ENCODE measurements around the gene LPIN1. TPM values are rescaled to one million over a fixed set of nuclear protein-coding genes. Genes with fewer than 3 reads are reported as not detected.

The LPIN1 gene
- total and polyA plus RNA-seq, 12 donors, result 18.9 to 61.0 (median 34.4) TPM

- Histone ChIP-seq H3K9me3 (peaks cover 0 to 8% (median 0%) of the 10 kb centered on the region in 11 donors), H3K4me3 (no peak overlapping the region), H3K27ac (no peak overlapping the region), H3K27me3 (no peaks in the 10 kb centered on the region), H3K36me3 (no peaks in the 10 kb centered on the region), H3K4me1 (peaks cover 0 to 20% (median 0%) of the 10 kb centered on the region in 9 donors)
- no peak for ATAC-seq
- no peak for DNase-seq
- no peak for TF ChIP-seq CTCF (IDR thresholded peaks at IDR 0.05)
- intact Hi-C loops (cut with DNase I), result no loop called here
- 97% methylated on average over 4 of the region's 4 CpGs for WGBS, 2 donors
Measured at GRCh38 chr2:11871421-11871820, 125.0 kb downstream of the LPIN1 start.

GRCh38 chr2:11872247-11872947, 126.0 kb downstream of the LPIN1 start:
- Histone ChIP-seq H3K27me3 (no peaks in the 10 kb centered on the region), H3K36me3 (no peaks in the 10 kb centered on the region), H3K4me1 (peaks cover 0 to 20% (median 0%) of the 10 kb centered on the region in 9 donors), H3K4me3 (no peak overlapping the region), H3K27ac (no peak overlapping the region), H3K9me3 (peaks cover 0 to 8% (median 0%) of the 10 kb centered on the region in 11 donors)
- DNase-seq (no peak), ATAC-seq (no peak)
- intact Hi-C loops (cut with DNase I), result no loop called here
- no peak for TF ChIP-seq CTCF (IDR thresholded peaks at IDR 0.05)
- 56 to 64% methylated on average over 5 of the region's 5 CpGs for WGBS, 2 donors

- no peak overlapping the region for H3K4me3 ChIP-seq
- no peak overlapping the region for H3K27ac ChIP-seq
- no peak for TF ChIP-seq CTCF (IDR thresholded peaks at IDR 0.05)
- DNase-seq (no peak), ATAC-seq (no peak)
- no peaks in the 10 kb centered on the region for H3K27me3 ChIP-seq
- H3K9me3 ChIP-seq, result peaks cover 0 to 3% (median 0%) of the 10 kb centered on the region in 11 donors
- H3K36me3 ChIP-seq, result no peaks in the 10 kb centered on the region
- intact Hi-C loops (cut with DNase I), result no loop called here
- peaks cover 0 to 20% (median 0%) of the 10 kb centered on the region in 9 donors for H3K4me1 ChIP-seq
- WGBS, 2 donors, result 95 to 97% methylated on average over 2 of the region's 2 CpGs
Measured at GRCh38 chr2:11872948-11873269, 126.5 kb downstream of the LPIN1 start.

GRCh38 chr2:11873356-11874154, 127.1 kb downstream of the LPIN1 start:
- TF ChIP-seq CTCF (IDR thresholded peaks at IDR 0.05), result no peak
- H3K27ac ChIP-seq, result no peak overlapping the region
- 87% methylated on average over 11 of the region's 11 CpGs for WGBS, 2 donors
- DNase-seq (no peak), ATAC-seq (no peak)
- H3K4me3 ChIP-seq, result no peak overlapping the region
- no peaks in the 10 kb centered on the region for H3K9me3 ChIP-seq
- H3K27me3 ChIP-seq, result no peaks in the 10 kb centered on the region
- peaks cover 0 to 20% (median 0%) of the 10 kb centered on the region in 9 donors for H3K4me1 ChIP-seq
- H3K36me3 ChIP-seq, result no peaks in the 10 kb centered on the region
- intact Hi-C loops (cut with DNase I), result no loop called here

Data from heart right ventricle (tissue), 16 donors.